Nephron progenitor cell (in vitro differentiated cells): ENCODE measurements around the gene UGP2.

Experiments
- DNase-seq: peaks from one replicate; pipeline ENCODE4 v3.0.0; 2021
- H3K27ac Mint-ChIP-seq: 2 replicates; pipeline ENCODE4 v1.8.0; 2021; ENCODE audit warnings: mild to moderate bottlenecking, moderate library complexity, mixed read lengths
- H3K27me3 Mint-ChIP-seq: 2 replicates; pipeline ENCODE4 v1.8.0; 2021; ENCODE audit warnings: mild to moderate bottlenecking, low read depth, mixed read lengths; ENCODE audit not compliant: poor library complexity
- H3K36me3 Mint-ChIP-seq: 2 replicates; pipeline ENCODE4 v1.8.0; 2021; ENCODE audit warnings: low read depth, mixed read lengths
- H3K4me1 Mint-ChIP-seq: 2 replicates; pipeline ENCODE4 v1.8.0; 2021; ENCODE audit warnings: mixed read lengths
- H3K4me3 Mint-ChIP-seq: 2 replicates; pipeline ENCODE4 v1.8.0; 2021; ENCODE audit warnings: mild to moderate bottlenecking, moderate library complexity, mixed read lengths
- H3K9me3 Mint-ChIP-seq: 2 replicates; pipeline ENCODE4 v1.8.0; 2021; ENCODE audit warnings: mild to moderate bottlenecking, moderate library complexity, mixed read lengths
- CTCF ChIP-seq: fragments of 200-600 bp; sonication (generic); IDR thresholded peaks from 2 replicates; pipeline ENCODE4 v1.5.0; 2021; ENCODE audit warnings: antibody characterized with exemption

Gene UGP2

GRCh38 chr2:63855418-63856302, 14.0 kb downstream of the UGP2 start:
- TF ChIP-seq CTCF = no peak
- H3K4me3 Mint-ChIP-seq = no peak overlapping the region
- no peak for DNase-seq
- H3K36me3 Mint-ChIP-seq = peaks cover 43% of the 10 kb centered on the region
- H3K27ac Mint-ChIP-seq = no peak overlapping the region
- peaks cover 25% of the 10 kb centered on the region for H3K4me1 Mint-ChIP-seq
- peaks cover 3% of the 10 kb centered on the region for H3K27me3 Mint-ChIP-seq
- H3K9me3 Mint-ChIP-seq = no peaks in the 10 kb centered on the region

GRCh38 chr2:63856303-63856603, 14.6 kb downstream of the UGP2 start:
- H3K9me3 Mint-ChIP-seq = no peaks in the 10 kb centered on the region
- peaks cover 25% of the 10 kb centered on the region for H3K4me1 Mint-ChIP-seq
- no peak for TF ChIP-seq CTCF
- peaks cover 43% of the 10 kb centered on the region for H3K36me3 Mint-ChIP-seq
- DNase-seq = no peak
- no peak overlapping the region for H3K27ac Mint-ChIP-seq
- no peak overlapping the region for H3K4me3 Mint-ChIP-seq
- peaks cover 3% of the 10 kb centered on the region for H3K27me3 Mint-ChIP-seq

- TF ChIP-seq CTCF = no peak
- H3K27me3 Mint-ChIP-seq = peaks cover 3% of the 10 kb centered on the region
- H3K27ac Mint-ChIP-seq = no peak overlapping the region
- no peaks in the 10 kb centered on the region for H3K9me3 Mint-ChIP-seq
- DNase-seq = no peak
- H3K4me3 Mint-ChIP-seq = no peak overlapping the region
- H3K36me3 Mint-ChIP-seq = peaks cover 49% of the 10 kb centered on the region
- H3K4me1 Mint-ChIP-seq = peaks cover 17% of the 10 kb centered on the region
Measured at GRCh38 chr2:63858291-63858690, 16.6 kb downstream of the UGP2 start.

GRCh38 chr2:63861220-63861822, 19.6 kb downstream of the UGP2 start:
- no peaks in the 10 kb centered on the region for H3K9me3 Mint-ChIP-seq
- DNase-seq = peak; percentile 33
- no peaks in the 10 kb centered on the region for H3K27me3 Mint-ChIP-seq
- H3K27ac Mint-ChIP-seq = no peak overlapping the region
- peak; percentile 42 for TF ChIP-seq CTCF
- H3K4me1 Mint-ChIP-seq = no peaks in the 10 kb centered on the region
- H3K4me3 Mint-ChIP-seq = no peak overlapping the region
- H3K36me3 Mint-ChIP-seq = peaks cover 52% of the 10 kb centered on the region

- Mint-ChIP-seq H3K27me3 (no peaks in the 10 kb centered on the region), H3K9me3 (no peaks in the 10 kb centered on the region), H3K4me3 (no peak overlapping the region), H3K4me1 (no peaks in the 10 kb centered on the region), H3K27ac (no peak overlapping the region), H3K36me3 (peaks cover 41% of the 10 kb centered on the region)
- no peak for DNase-seq
- no peak for TF ChIP-seq CTCF
Measured at GRCh38 chr2:63862806-63863205, 21.1 kb downstream of the UGP2 start.

- no peak overlapping the region for H3K27ac Mint-ChIP-seq
- no peak for TF ChIP-seq CTCF
- H3K27me3 Mint-ChIP-seq = no peaks in the 10 kb centered on the region
- peaks cover 39% of the 10 kb centered on the region for H3K36me3 Mint-ChIP-seq
- no peaks in the 10 kb centered on the region for H3K4me1 Mint-ChIP-seq
- DNase-seq = no peak
- H3K9me3 Mint-ChIP-seq = no peaks in the 10 kb centered on the region
- no peak overlapping the region for H3K4me3 Mint-ChIP-seq
Measured at GRCh38 chr2:63863707-63864106, 22.0 kb downstream of the UGP2 start.
